Posterior vena cava (tissue), 2 donors: ENCODE data around the gene HOXC12. TPM values are rescaled to one million over a fixed set of nuclear protein-coding genes. Genes with fewer than 3 reads are reported as not detected.

Experiments
- DNase-seq: peaks from one replicate; pipeline ENCODE4 v3.0.0-alpha.2; 2020; ENCODE audit warnings: low spot score
- intact Hi-C, 2 donors: fragments of 100-400 bp; cut with DNase I; formaldehyde crosslinking; loops; one replicate each; pipeline versions ENCODE4 v1.14.1 to v1.14.2; 2022 to 2023
- total RNA-seq, 2 donors: library from RNA; stranded (reverse); fragmentation: NEBNext Ultra II Directional; extraction: Animal tissue kit (Norgen Biotek cat#: 25700); gene quantifications; one replicate each; pipeline ENCODE4 v1.2.1, GENCODE V29; 2021
- donor health status: DM: yes; HTN: yes; CAD: no.
- donor health status: DM: yes; HTN: yes; CAD: no.

HOXC12 gene
- total RNA-seq, 2 donors from 2014 or later: 1.1 TPM; not detected in 1

GRCh38 chr12:53968214-53969127 lies 13.8 kb downstream of the HOXC12 start:
- DNase-seq: peak; percentile 73
- intact Hi-C loops: no loop called here

- peak; percentile 77 for DNase-seq
- intact Hi-C loops: loop anchor here in 1 of 2 donors (10.0 kb wide), 1 partner anchor 195 kb away; no protein-coding TSS in a partner anchor
Measured at GRCh38 chr12:53969588-53970259, 15.0 kb downstream of the HOXC12 start.

GRCh38 chr12:53970451-53970850 lies 15.7 kb downstream of the HOXC12 start:
- intact Hi-C loops: loop anchor here in 1 of 2 donors (10.0 kb wide), 1 partner anchor 196 kb away; no protein-coding TSS in a partner anchor
- no peak for DNase-seq

- peak; percentile 1 for DNase-seq
- intact Hi-C loops: loop anchor here in 1 of 2 donors (10.0 kb wide), 1 partner anchor 196 kb away; no protein-coding TSS in a partner anchor
Measured at GRCh38 chr12:53971129-53971528, 16.4 kb downstream of the HOXC12 start.

- DNase-seq: no peak
- intact Hi-C loops: loop anchor here in 1 of 2 donors (10.0 kb wide), 1 partner anchor 197 kb away; no protein-coding TSS in a partner anchor
Measured at GRCh38 chr12:53971686-53972085, 17.0 kb downstream of the HOXC12 start.

- DNase-seq: no peak
- intact Hi-C loops: loop anchor here in 1 of 2 donors (10.0 kb wide), 1 partner anchor 197 kb away; no protein-coding TSS in a partner anchor
Measured at GRCh38 chr12:53972152-53972702, 17.5 kb downstream of the HOXC12 start.

- DNase-seq: no peak
- intact Hi-C loops: loop anchor here in 1 of 2 donors (10.0 kb wide), 1 partner anchor 198 kb away; no protein-coding TSS in a partner anchor
Measured at GRCh38 chr12:53972722-53973235, 18.1 kb downstream of the HOXC12 start, which contains the start of gene HOXC11. TSS of gene HOXC11 (plus strand) at chr12:53973126. CDS start at chr12:53973242, 116 bp downstream.

GRCh38 chr12:53973236-53974042 lies 18.7 kb downstream of the HOXC12 start:
- DNase-seq: no peak
- intact Hi-C loops: loop anchor here in 1 of 2 donors (10.0 kb wide), 1 partner anchor 199 kb away; no protein-coding TSS in a partner anchor

GRCh38 chr12:53974084-53975063 lies 19.7 kb downstream of the HOXC12 start, which contains the start of gene HOTAIR:
TSS of gene HOTAIR (minus strand) at chr12:53974954.
- no peak for DNase-seq
- intact Hi-C loops: loop anchor here in 1 of 2 donors (10.0 kb wide), 1 partner anchor 200 kb away; no protein-coding TSS in a partner anchor

- intact Hi-C loops: loop anchor here in 1 of 2 donors (10.0 kb wide), 1 partner anchor 200 kb away; no protein-coding TSS in a partner anchor
- DNase-seq: no peak
Measured at GRCh38 chr12:53975064-53975471, 20.4 kb downstream of the HOXC12 start.

GRCh38 chr12:53975479-53976152 lies 20.9 kb downstream of the HOXC12 start:
- intact Hi-C loops: loop anchor here in 1 of 2 donors (10.0 kb wide), 1 partner anchor 201 kb away; no protein-coding TSS in a partner anchor

GRCh38 chr12:53976172-53976822 lies 21.6 kb downstream of the HOXC12 start:
- intact Hi-C loops: loop anchor here in 1 of 2 donors (10.0 kb wide), 1 partner anchor 201 kb away; no protein-coding TSS in a partner anchor
- no peak for DNase-seq

More at GRCh38 chr12:53975479-53976152, 20.9 kb downstream of the HOXC12 start:
- no peak for DNase-seq

- intact Hi-C loops: loop anchor here in 1 of 2 donors (10.0 kb wide), 1 partner anchor 202 kb away; no protein-coding TSS in a partner anchor
Measured at GRCh38 chr12:53976823-53977595, 22.3 kb downstream of the HOXC12 start.

GRCh38 chr12:53977596-53978445 lies 23.1 kb downstream of the HOXC12 start:
- DNase-seq: no peak
- intact Hi-C loops: loop anchor here in 1 of 2 donors (10.0 kb wide), 1 partner anchor 203 kb away; no protein-coding TSS in a partner anchor

More at GRCh38 chr12:53976823-53977595, 22.3 kb downstream of the HOXC12 start:
- DNase-seq: no peak
